Measurements from ENCODE around the gene PCDHA4. TPM values are rescaled to one million over a fixed set of nuclear protein-coding genes. Genes with fewer than 3 reads are reported as not detected.
A peak's percentile ranks its signal among the peaks of the same experiment; 100 is the strongest.

PCDHA4 gene
- total and polyA plus RNA-seq, 3 donors from 2014 or later: 1.3 to 4.5 (median 3.4) TPM

DNA sequence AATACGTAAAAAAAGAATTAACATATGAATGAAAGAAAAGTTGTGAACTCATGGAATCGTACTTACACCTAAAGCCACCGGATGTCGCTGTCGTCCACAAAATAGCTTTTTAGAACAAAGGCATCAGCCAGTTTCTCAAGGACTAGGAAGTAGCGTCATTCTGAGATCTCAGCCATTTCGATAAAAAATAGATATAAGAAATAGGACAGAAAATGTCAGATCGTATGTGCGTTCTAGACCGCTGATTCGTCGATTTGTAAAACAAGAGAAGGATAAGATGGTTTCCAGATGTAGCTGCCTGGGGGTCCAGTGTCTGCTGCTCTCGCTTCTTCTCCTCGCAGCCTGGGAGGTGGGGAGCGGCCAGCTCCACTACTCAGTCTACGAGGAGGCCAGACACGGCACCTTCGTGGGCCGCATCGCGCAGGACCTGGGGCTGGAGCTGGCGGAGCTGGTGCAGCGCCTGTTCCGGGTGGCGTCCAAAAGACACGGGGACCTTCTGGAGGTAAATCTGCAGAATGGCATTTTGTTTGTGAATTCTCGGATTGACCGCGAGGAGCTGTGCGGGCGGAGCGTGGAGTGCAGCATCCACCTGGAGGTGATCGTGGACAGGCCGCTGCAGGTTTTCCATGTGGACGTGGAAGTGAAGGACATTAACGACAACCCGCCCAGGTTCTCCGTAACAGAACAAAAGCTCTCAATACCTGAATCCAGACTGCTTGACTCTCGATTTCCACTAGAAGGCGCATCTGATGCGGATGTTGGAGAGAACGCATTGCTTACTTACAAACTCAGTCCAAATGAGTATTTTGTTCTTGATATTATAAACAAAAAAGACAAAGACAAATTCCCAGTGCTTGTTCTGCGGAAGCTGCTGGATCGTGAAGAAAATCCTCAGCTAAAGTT is 49.2 kb downstream of the PCDHA4 start, which contains the start of gene PCDHA10:
TSS of gene PCDHA10 (plus strand) at position 126 of the 903 bp plus-strand sequence. CDS start at position 278, 152 bp downstream.
- WGBS, 2 donors: 14 to 16% methylated on average over 38 to 44 of the region's 44 CpGs
- Histone ChIP-seq H3K27ac (no peak within 1 kb of the TSS), H3K27me3 (no peaks in the 10 kb centered on the region), H3K4me3 (peak within 1 kb of the TSS; percentile 36 to 38), H3K9me3 (no peaks in the 10 kb centered on the region), H3K36me3 (ENCODE audit: low read depth, missing control alignments) (no peaks in the 10 kb centered on the region), H3K4me1 (no peaks in the 10 kb centered on the region)
- no peak for DNase-seq
- TF ChIP-seq POLR2A (IDR thresholded peaks at IDR 0.05) (no peak), CTCF (IDR thresholded peaks at IDR 0.05) (peak; percentile 5 to 44 (median 39))
- intact Hi-C loops (cut with DNase I; ENCODE audit: low total_unique reads): no loop called here

DNA sequence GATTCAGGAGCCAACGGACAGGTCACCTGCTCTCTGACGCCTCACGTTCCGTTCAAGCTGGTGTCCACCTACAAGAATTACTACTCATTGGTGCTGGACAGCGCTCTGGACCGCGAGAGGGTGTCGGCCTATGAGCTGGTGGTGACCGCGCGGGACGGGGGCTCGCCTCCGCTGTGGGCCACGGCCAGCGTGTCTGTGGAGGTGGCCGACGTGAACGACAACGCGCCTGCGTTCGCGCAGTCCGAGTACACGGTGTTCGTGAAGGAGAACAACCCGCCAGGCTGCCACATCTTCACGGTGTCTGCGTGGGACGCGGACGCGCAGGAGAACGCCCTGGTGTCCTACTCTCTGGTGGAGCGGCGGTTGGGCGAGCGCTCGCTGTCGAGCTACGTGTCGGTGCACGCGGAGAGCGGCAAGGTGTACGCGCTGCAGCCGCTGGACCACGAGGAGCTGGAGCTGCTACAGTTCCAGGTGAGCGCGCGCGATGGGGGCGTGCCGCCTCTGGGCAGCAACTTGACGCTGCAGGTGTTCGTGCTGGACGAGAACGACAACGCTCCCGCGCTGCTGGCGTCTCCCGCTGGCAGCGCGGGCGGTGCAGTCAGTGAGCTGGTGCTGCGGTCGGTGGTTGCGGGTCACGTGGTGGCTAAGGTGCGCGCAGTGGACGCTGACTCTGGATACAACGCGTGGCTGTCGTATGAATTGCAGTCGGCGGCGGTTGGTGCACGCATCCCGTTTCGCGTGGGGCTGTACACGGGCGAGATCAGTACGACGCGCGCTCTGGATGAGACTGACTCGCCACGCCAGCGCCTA is 50.5 kb downstream of the PCDHA4 start:
- TF ChIP-seq POLR2A (IDR thresholded peaks at IDR 0.05): no peak
- TF ChIP-seq CTCF (IDR thresholded peaks at IDR 0.05): no peak
- H3K27me3 ChIP-seq: no peaks in the 10 kb centered on the region
- intact Hi-C loops (cut with DNase I; ENCODE audit: low total_unique reads): no loop called here
- no peak for DNase-seq
- WGBS, 2 donors: 37 to 48% methylated on average over 4 to 70 of the region's 94 CpGs
- no peaks in the 10 kb centered on the region for H3K4me1 ChIP-seq
- H3K9me3 ChIP-seq: no peaks in the 10 kb centered on the region
- no peak overlapping the region for H3K4me3 ChIP-seq
- no peak overlapping the region for H3K27ac ChIP-seq
- H3K36me3 ChIP-seq (ENCODE audit: low read depth, missing control alignments): no peaks in the 10 kb centered on the region

- no peaks in the 10 kb centered on the region for H3K9me3 ChIP-seq
- no peaks in the 10 kb centered on the region for H3K27me3 ChIP-seq
- no peak overlapping the region for H3K4me3 ChIP-seq
- no peaks in the 10 kb centered on the region for H3K4me1 ChIP-seq
- intact Hi-C loops (cut with DNase I; ENCODE audit: low total_unique reads): no loop called here
- no peaks in the 10 kb centered on the region for H3K36me3 ChIP-seq (ENCODE audit: low read depth, missing control alignments)
- no peak overlapping the region for H3K27ac ChIP-seq
- no peak for DNase-seq
- TF ChIP-seq POLR2A (IDR thresholded peaks at IDR 0.05) (no peak), CTCF (IDR thresholded peaks at IDR 0.05) (no peak)
- 30 to 60% methylated on average over 1 to 7 of the region's 22 CpGs for WGBS, 2 donors
Measured at GRCh38 chr5:140857987-140858240, 51.0 kb downstream of the PCDHA4 start.

- DNase-seq: no peak
- Histone ChIP-seq H3K4me1 (no peaks in the 10 kb centered on the region), H3K27me3 (no peaks in the 10 kb centered on the region), H3K36me3 (ENCODE audit: low read depth, missing control alignments) (no peaks in the 10 kb centered on the region), H3K9me3 (no peaks in the 10 kb centered on the region), H3K27ac (no peak overlapping the region), H3K4me3 (no peak overlapping the region)
- WGBS, 2 donors: 33 to 35% methylated on average over 22 to 66 of the region's 76 CpGs
- intact Hi-C loops (cut with DNase I; ENCODE audit: low total_unique reads): no loop called here
- no peak for TF ChIP-seq CTCF (IDR thresholded peaks at IDR 0.05)
- TF ChIP-seq POLR2A (IDR thresholded peaks at IDR 0.05): no peak
Measured at GRCh38 chr5:140862441-140863295, 55.8 kb downstream of the PCDHA4 start.

Other genes with a start within 250 kb of the PCDHA4 start
- 10 to 100 TPM; 43.1 to 51.3 TPM for gene SRA1, start 249.6 kb upstream of the PCDHA4 start, total RNA-seq
- gene SRA1, start 249.6 kb upstream of the PCDHA4 start, polyA plus RNA-seq (ENCODE audit: insufficient read depth, low read depth, low replicate concordance): 49.0 TPM
- 100 to 1,000 TPM; 122 to 129 TPM for gene APBB3, start 242.5 kb upstream of the PCDHA4 start, total RNA-seq
- gene APBB3, start 242.5 kb upstream of the PCDHA4 start, polyA plus RNA-seq (ENCODE audit: insufficient read depth, low read depth, low replicate concordance): 73.1 TPM
- gene SLC35A4, start 242.2 kb upstream of the PCDHA4 start, total RNA-seq: 100 to 1,000 TPM in 1 of 2 donors, 10 to 100 TPM in 1; 84.3 to 105 TPM
- 97.0 TPM for gene SLC35A4, start 242.2 kb upstream of the PCDHA4 start, polyA plus RNA-seq (ENCODE audit: insufficient read depth, low read depth, low replicate concordance)
- 10 to 100 TPM; 23.7 to 41.1 TPM for gene CD14, start 173.9 kb upstream of the PCDHA4 start, total RNA-seq
- 40.5 TPM for gene CD14, start 173.9 kb upstream of the PCDHA4 start, polyA plus RNA-seq (ENCODE audit: insufficient read depth, low read depth, low replicate concordance)
- gene TMCO6, start 167.6 kb upstream of the PCDHA4 start, total RNA-seq: 100 to 1,000 TPM in 1 of 2 donors, 10 to 100 TPM in 1; 58.0 to 103 TPM
- gene TMCO6, start 167.6 kb upstream of the PCDHA4 start, polyA plus RNA-seq (ENCODE audit: insufficient read depth, low read depth, low replicate concordance): 34.5 TPM
- 100 to 1,000 TPM in 1 of 2 donors, 10 to 100 TPM in 1; 82.6 to 109 TPM for gene NDUFA2, start 159.4 kb upstream of the PCDHA4 start, total RNA-seq
- gene NDUFA2, start 159.4 kb upstream of the PCDHA4 start, polyA plus RNA-seq (ENCODE audit: insufficient read depth, low read depth, low replicate concordance): 116 TPM
- 100 to 1,000 TPM; 160 to 192 TPM for gene IK, start 159.2 kb upstream of the PCDHA4 start, total RNA-seq
- 187 TPM for gene IK, start 159.2 kb upstream of the PCDHA4 start, polyA plus RNA-seq (ENCODE audit: insufficient read depth, low read depth, low replicate concordance)
- gene WDR55, start 142.2 kb upstream of the PCDHA4 start, total RNA-seq: 10 to 100 TPM; 17.6 to 21.1 TPM
- gene WDR55, start 142.2 kb upstream of the PCDHA4 start, polyA plus RNA-seq (ENCODE audit: insufficient read depth, low read depth, low replicate concordance): 11.7 TPM
- 10 to 100 TPM; 31.8 to 47.2 TPM for gene DND1, start 133.5 kb upstream of the PCDHA4 start, total RNA-seq
- gene DND1, start 133.5 kb upstream of the PCDHA4 start, polyA plus RNA-seq (ENCODE audit: insufficient read depth, low read depth, low replicate concordance): 21.8 TPM
- gene HARS1, start 115.7 kb upstream of the PCDHA4 start, total RNA-seq: 10 to 100 TPM; 58.7 to 63.9 TPM
- 73.4 TPM for gene HARS1, start 115.7 kb upstream of the PCDHA4 start, polyA plus RNA-seq (ENCODE audit: insufficient read depth, low read depth, low replicate concordance)
- gene HARS2, start 115.6 kb upstream of the PCDHA4 start, total RNA-seq: 10 to 100 TPM; 40.2 to 43.1 TPM
- 30.8 TPM for gene HARS2, start 115.6 kb upstream of the PCDHA4 start, polyA plus RNA-seq (ENCODE audit: insufficient read depth, low read depth, low replicate concordance)
- gene ZMAT2, start 106.6 kb upstream of the PCDHA4 start, total RNA-seq: 10 to 100 TPM; 28.5 to 30.2 TPM
- gene ZMAT2, start 106.6 kb upstream of the PCDHA4 start, polyA plus RNA-seq (ENCODE audit: insufficient read depth, low read depth, low replicate concordance): 50.5 TPM
- gene PCDHA1, start 20.9 kb upstream of the PCDHA4 start, total RNA-seq: 1 to 10 TPM; 1.7 to 2.6 TPM
- gene PCDHA1, start 20.9 kb upstream of the PCDHA4 start, polyA plus RNA-seq (ENCODE audit: insufficient read depth, low read depth, low replicate concordance): 1.8 TPM
- 1 to 10 TPM; 1.0 to 1.3 TPM for gene PCDHA2, start 12.2 kb upstream of the PCDHA4 start, total RNA-seq
- 0.57 TPM for gene PCDHA2, start 12.2 kb upstream of the PCDHA4 start, polyA plus RNA-seq (ENCODE audit: insufficient read depth, low read depth, low replicate concordance)
- gene PCDHA3, start 6.0 kb upstream of the PCDHA4 start, total RNA-seq: 1 to 10 TPM in 1 of 2 donors, under 1 TPM in 1; 0.79 to 2.0 TPM
- 0.74 TPM for gene PCDHA3, start 6.0 kb upstream of the PCDHA4 start, polyA plus RNA-seq (ENCODE audit: insufficient read depth, low read depth, low replicate concordance)
- gene PCDHA5, start 14.5 kb downstream of the PCDHA4 start, total RNA-seq: 1 to 10 TPM; 1.0 to 1.7 TPM
- 0.21 TPM for gene PCDHA5, start 14.5 kb downstream of the PCDHA4 start, polyA plus RNA-seq (ENCODE audit: insufficient read depth, low read depth, low replicate concordance)
- 1 to 10 TPM; 2.3 to 4.6 TPM for gene PCDHA6, start 20.9 kb downstream of the PCDHA4 start, total RNA-seq
- gene PCDHA6, start 20.9 kb downstream of the PCDHA4 start, polyA plus RNA-seq (ENCODE audit: insufficient read depth, low read depth, low replicate concordance): 0.88 TPM
- gene PCDHA7, start 27.2 kb downstream of the PCDHA4 start, total RNA-seq: 1 to 10 TPM; 2.7 to 3.8 TPM
- 0.78 TPM for gene PCDHA7, start 27.2 kb downstream of the PCDHA4 start, polyA plus RNA-seq (ENCODE audit: insufficient read depth, low read depth, low replicate concordance)
- 1 to 10 TPM; 1.2 to 1.9 TPM for gene PCDHA8, start 34.1 kb downstream of the PCDHA4 start, total RNA-seq
- 0.24 TPM for gene PCDHA8, start 34.1 kb downstream of the PCDHA4 start, polyA plus RNA-seq (ENCODE audit: insufficient read depth, low read depth, low replicate concordance)
- gene PCDHA9, start 41.3 kb downstream of the PCDHA4 start, total RNA-seq: 1 to 10 TPM; 2.0 to 2.3 TPM
- gene PCDHA9, start 41.3 kb downstream of the PCDHA4 start, polyA plus RNA-seq (ENCODE audit: insufficient read depth, low read depth, low replicate concordance): 1.1 TPM
- 1 to 10 TPM; 3.3 to 4.4 TPM for gene PCDHA10, start 48.8 kb downstream of the PCDHA4 start, total RNA-seq
- 0.95 TPM for gene PCDHA10, start 48.8 kb downstream of the PCDHA4 start, polyA plus RNA-seq (ENCODE audit: insufficient read depth, low read depth, low replicate concordance)
- 1 to 10 TPM; 2.9 to 4.6 TPM for gene PCDHA11, start 61.9 kb downstream of the PCDHA4 start, total RNA-seq
- gene PCDHA11, start 61.9 kb downstream of the PCDHA4 start, polyA plus RNA-seq (ENCODE audit: insufficient read depth, low read depth, low replicate concordance): 2.7 TPM
- gene PCDHA12, start 68.2 kb downstream of the PCDHA4 start, total RNA-seq: 1 to 10 TPM; 4.0 to 4.3 TPM
- gene PCDHA12, start 68.2 kb downstream of the PCDHA4 start, polyA plus RNA-seq (ENCODE audit: insufficient read depth, low read depth, low replicate concordance): 1.9 TPM
- gene PCDHA13, start 75.1 kb downstream of the PCDHA4 start, total RNA-seq: 1 to 10 TPM; 4.4 to 4.7 TPM
- gene PCDHA13, start 75.1 kb downstream of the PCDHA4 start, polyA plus RNA-seq (ENCODE audit: insufficient read depth, low read depth, low replicate concordance): 1.8 TPM
- 1 to 10 TPM; 5.5 to 7.5 TPM for gene PCDHAC1, start 119.2 kb downstream of the PCDHA4 start, total RNA-seq
- 1.8 TPM for gene PCDHAC1, start 119.2 kb downstream of the PCDHA4 start, polyA plus RNA-seq (ENCODE audit: insufficient read depth, low read depth, low replicate concordance)
- gene PCDHAC2, start 159.4 kb downstream of the PCDHA4 start, total RNA-seq: 10 to 100 TPM; 15.5 to 19.6 TPM
- 9.4 TPM for gene PCDHAC2, start 159.4 kb downstream of the PCDHA4 start, polyA plus RNA-seq (ENCODE audit: insufficient read depth, low read depth, low replicate concordance)
- gene PCDHB1, start 244.3 kb downstream of the PCDHA4 start, total RNA-seq: under 1 TPM; 0.12 to 0.16 TPM
- 0.07 TPM for gene PCDHB1, start 244.3 kb downstream of the PCDHA4 start, polyA plus RNA-seq (ENCODE audit: insufficient read depth, low read depth, low replicate concordance)

Measured in testis (tissue), 3 donors.